ENCODE data around the gene NRG4. TPM values are rescaled to one million over a fixed set of nuclear protein-coding genes. Genes with fewer than 3 reads are reported as not detected.

Gene NRG4
- total RNA-seq, 1 experiment from 2014 or later = 0.39 TPM

GRCh38 chr15:76058714-76059319 is 46.6 kb upstream of the NRG4 start:
- CTCF ChIA-PET = interaction anchor here (0.5 to 3.7 kb wide), 8 partner anchors 9 to 281 kb away, joined by 3 to 48 read pairs (median 4); no protein-coding TSS in a partner anchor
- in situ Hi-C loops (cut with HindIII; ENCODE audit: low pct_unique_long_range_greater_than_20kb, low sequenced_read_pairs) (no loop called here), intact Hi-C loops (cut with micrococcal nuclease; ENCODE audit: unreplicated experiment) (loop anchor here (1.0 kb wide), 1 partner anchor 80 kb away; no protein-coding TSS in a partner anchor)
- Histone ChIP-seq H3K27ac (ENCODE audit: low read length) (no peak overlapping the region), H3K27me3 (ENCODE audit: control insufficient read depth, insufficient read depth, low read length) (peaks cover 43% of the 10 kb centered on the region), H3K36me3 (ENCODE audit: control insufficient read depth, insufficient read depth, low read length) (no peaks in the 10 kb centered on the region), H3K4me1 (ENCODE audit: control insufficient read depth, insufficient read depth, low read length) (peaks cover 15% of the 10 kb centered on the region), H3K9me3 (ENCODE audit: control insufficient read depth, insufficient read depth, low read depth, low read length) (no peaks in the 10 kb centered on the region), H3K4me3 (ENCODE audit: low read depth in 2 of 2, low read length in 2 of 2) (peak overlapping the region; percentile 49 to 62)
- no peak for DNase-seq (ENCODE audit: low read depth, low spot score)
- ATAC-seq = peak; percentile 82
- POLR2A ChIA-PET = no interaction called here
- no peak for TF ChIP-seq REST (IDR thresholded peaks at IDR 0.05; ENCODE audit: insufficient read depth in 1 of 2, low read depth in 2 of 2, low read length in 1 of 2)
- TF ChIP-seq, protein P1, sequence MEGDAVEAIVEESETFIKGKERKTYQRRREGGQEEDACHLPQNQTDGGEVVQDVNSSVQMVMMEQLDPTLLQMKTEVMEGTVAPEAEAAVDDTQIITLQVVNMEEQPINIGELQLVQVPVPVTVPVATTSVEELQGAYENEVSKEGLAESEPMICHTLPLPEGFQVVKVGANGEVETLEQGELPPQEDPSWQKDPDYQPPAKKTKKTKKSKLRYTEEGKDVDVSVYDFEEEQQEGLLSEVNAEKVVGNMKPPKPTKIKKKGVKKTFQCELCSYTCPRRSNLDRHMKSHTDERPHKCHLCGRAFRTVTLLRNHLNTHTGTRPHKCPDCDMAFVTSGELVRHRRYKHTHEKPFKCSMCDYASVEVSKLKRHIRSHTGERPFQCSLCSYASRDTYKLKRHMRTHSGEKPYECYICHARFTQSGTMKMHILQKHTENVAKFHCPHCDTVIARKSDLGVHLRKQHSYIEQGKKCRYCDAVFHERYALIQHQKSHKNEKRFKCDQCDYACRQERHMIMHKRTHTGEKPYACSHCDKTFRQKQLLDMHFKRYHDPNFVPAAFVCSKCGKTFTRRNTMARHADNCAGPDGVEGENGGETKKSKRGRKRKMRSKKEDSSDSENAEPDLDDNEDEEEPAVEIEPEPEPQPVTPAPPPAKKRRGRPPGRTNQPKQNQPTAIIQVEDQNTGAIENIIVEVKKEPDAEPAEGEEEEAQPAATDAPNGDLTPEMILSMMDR (IDR thresholded peaks at IDR 0.05) = peak; percentile 74
- no TSS peak for BruUV-seq (replicated peaks)

- peaks cover 15% of the 10 kb centered on the region for H3K4me1 ChIP-seq (ENCODE audit: control insufficient read depth, insufficient read depth, low read length)
- intact Hi-C loops (cut with micrococcal nuclease; ENCODE audit: unreplicated experiment) (no loop called here), in situ Hi-C loops (cut with HindIII; ENCODE audit: low pct_unique_long_range_greater_than_20kb, low sequenced_read_pairs) (no loop called here)
- H3K27ac ChIP-seq (ENCODE audit: low read length) = no peak overlapping the region
- ATAC-seq (no peak), DNase-seq (ENCODE audit: low read depth, low spot score) (no peak)
- no TSS peak for BruUV-seq (replicated peaks)
- H3K36me3 ChIP-seq (ENCODE audit: control insufficient read depth, insufficient read depth, low read length) = no peaks in the 10 kb centered on the region
- TF ChIP-seq SIN3A (IDR thresholded peaks at IDR 0.05; ENCODE audit: borderline replicate concordance, insufficient read depth, low read depth, low read length) = no peak
- TF ChIP-seq, protein P1 (IDR thresholded peaks at IDR 0.05) = peak; percentile 82
- ChIA-PET POLR2A (no interaction called here), CTCF (interaction anchor here (0.7 to 3.7 kb wide), 4 partner anchors 70 to 95 kb away, joined by 3 to 48 read pairs (median 14); no protein-coding TSS in a partner anchor)
- H3K27me3 ChIP-seq (ENCODE audit: control insufficient read depth, insufficient read depth, low read length) = peaks cover 37% of the 10 kb centered on the region
- no peaks in the 10 kb centered on the region for H3K9me3 ChIP-seq (ENCODE audit: control insufficient read depth, insufficient read depth, low read depth, low read length)
- peak overlapping the region; percentile 9 to 31; a peak in 2 of 4 replicates for H3K4me3 ChIP-seq (ENCODE audit: low read depth in 2 of 2, low read length in 2 of 2)
Observed at GRCh38 chr15:76057332-76058000, 45.2 kb upstream of the NRG4 start.
